ENCODE measurements around the gene ELL2. TPM values are rescaled to one million over a fixed set of nuclear protein-coding genes. Genes with fewer than 3 reads are reported as not detected.
A peak's percentile ranks its signal among the peaks of the same experiment; 100 is the strongest.

ELL2 gene
- total and polyA plus RNA-seq, 2 of the 13 experiments (the other 11 are each of a cell fraction or from before 2014, with no cell fraction given) = 78.9 to 97.1 TPM

DNA sequence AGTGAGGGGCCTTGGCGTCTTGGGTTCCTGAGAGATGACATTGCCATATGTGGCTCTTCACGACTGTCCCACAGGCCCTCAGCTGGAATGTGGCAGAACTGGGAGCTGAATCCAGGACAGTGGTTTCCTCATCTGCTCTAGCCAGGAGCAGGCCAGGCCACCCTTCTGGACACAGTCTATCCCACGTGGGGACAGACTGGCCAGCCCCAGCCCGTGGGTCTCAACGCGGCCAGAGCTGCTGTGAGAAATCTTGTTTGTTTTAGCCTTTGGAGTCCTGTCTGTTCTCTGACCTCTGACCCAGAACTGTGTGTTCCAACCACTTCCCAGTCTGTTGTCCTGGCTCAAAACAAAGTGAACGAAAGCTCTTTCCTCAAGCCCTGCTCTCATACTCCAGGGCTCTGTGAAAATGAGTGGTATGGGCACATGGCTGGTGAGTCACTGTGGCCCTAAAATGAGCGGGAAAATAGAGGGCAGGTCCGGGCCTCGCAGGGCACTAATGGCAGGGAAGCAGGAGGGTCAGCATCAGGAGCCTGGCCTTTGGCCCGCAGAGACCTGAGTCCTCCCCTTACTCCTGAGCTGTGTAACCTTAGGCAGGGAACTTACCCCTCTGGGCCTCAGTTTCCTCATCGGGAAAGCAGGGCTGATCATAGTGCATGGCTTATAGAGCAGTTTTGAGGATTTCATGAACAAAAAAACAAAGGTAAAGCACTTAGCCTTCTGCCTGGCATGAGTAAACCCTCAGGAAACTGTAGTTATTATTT, 104.3 kb downstream of the ELL2 start (continued):
- TF ChIP-seq ZNF276 (CRISPR knock-in tag; IDR thresholded peaks at IDR 0.05; ENCODE audit: low read depth) (peak; percentile 82; the same call in 1 of the 2 replicates), KDM4B (CRISPR knock-in tag; IDR thresholded peaks at IDR 0.05) (no peak; the same call in 1 of the 2 replicates), KDM3A (CRISPR knock-in tag; IDR thresholded peaks at IDR 0.05; ENCODE audit: low read depth) (0 out of 2 replicates have a peak, but pooled peaks have one; percentile 53), PHF8 (CRISPR knock-in tag; IDR thresholded peaks at IDR 0.05) (peak; percentile 52; the same call in 1 of the 2 replicates), HDAC1 (CRISPR knock-in tag; IDR thresholded peaks at IDR 0.05) (peak; percentile 80), NFIB (CRISPR knock-in tag; IDR thresholded peaks at IDR 0.05; ENCODE audit: borderline replicate concordance) (no peak), ZNF503 (CRISPR knock-in tag; IDR thresholded peaks at IDR 0.05) (0 out of 2 replicates have a peak, but pooled peaks have one; percentile 30), RFXANK (CRISPR knock-in tag; IDR thresholded peaks at IDR 0.05) (peak; percentile 30; the same call in 1 of the 2 replicates), ZSCAN9 (CRISPR knock-in tag; IDR thresholded peaks at IDR 0.05; ENCODE audit: borderline replicate concordance) (peak; percentile 77; the same call in 1 of the 2 replicates), AKAP8 (CRISPR knock-in tag; IDR thresholded peaks at IDR 0.05) (0 out of 2 replicates have a peak, but pooled peaks have one; percentile 43), ZNF124 (CRISPR knock-in tag; IDR thresholded peaks at IDR 0.05) (peak; percentile 69; the same call in 1 of the 2 replicates), POLR2AphosphoS5 (IDR thresholded peaks at IDR 0.05; ENCODE audit: low read depth, low read length) (no peak), ZNF367 (CRISPR knock-in tag; IDR thresholded peaks at IDR 0.05; ENCODE audit: borderline replicate concordance) (no peak), HNF1A (IDR thresholded peaks at IDR 0.05; ENCODE audit: low read depth) (no peak), HNF1A (CRISPR knock-in tag; IDR thresholded peaks at IDR 0.05; ENCODE audit: borderline replicate concordance) (peak; percentile 74; the same call in 1 of the 2 replicates), TGIF2 (CRISPR knock-in tag; IDR thresholded peaks at IDR 0.05) (no peak), ZSCAN29 (CRISPR knock-in tag; conservative IDR thresholded peaks at IDR 0.05) (0 out of 2 replicates have a peak, but pooled peaks have one; percentile 42), CEBPB (IDR thresholded peaks at IDR 0.05; ENCODE audit: borderline replicate concordance, low read depth, low read length) (no peak), NAIF1 (CRISPR knock-in tag; IDR thresholded peaks at IDR 0.05; ENCODE audit: borderline replicate concordance) (0 out of 2 replicates have a peak, but pooled peaks have one; percentile 28), NCOA1 (CRISPR knock-in tag; IDR thresholded peaks at IDR 0.05) (no peak), ZBTB34 (CRISPR knock-in tag; IDR thresholded peaks at IDR 0.05) (peak; percentile 81)

Measured in HepG2 (cell line).